Activated CD4-positive, alpha-beta T cell treated with anti-CD3 and anti-CD28 coated beads, Interleukin-10, Interleukin-2, amounts not matched to agents 100 ng/mL and 50 ng/mL, durations not matched to agents 16 hours and 8 hours (primary cell): ENCODE results near the gene IRF2BP2.
A peak's percentile ranks its signal among the peaks of the same experiment; 100 is the strongest.

Experiments used
- DNase-seq: peaks from one replicate; pipeline ENCODE4 v3.0.0-alpha.2; 2020

Gene IRF2BP2

DNA sequence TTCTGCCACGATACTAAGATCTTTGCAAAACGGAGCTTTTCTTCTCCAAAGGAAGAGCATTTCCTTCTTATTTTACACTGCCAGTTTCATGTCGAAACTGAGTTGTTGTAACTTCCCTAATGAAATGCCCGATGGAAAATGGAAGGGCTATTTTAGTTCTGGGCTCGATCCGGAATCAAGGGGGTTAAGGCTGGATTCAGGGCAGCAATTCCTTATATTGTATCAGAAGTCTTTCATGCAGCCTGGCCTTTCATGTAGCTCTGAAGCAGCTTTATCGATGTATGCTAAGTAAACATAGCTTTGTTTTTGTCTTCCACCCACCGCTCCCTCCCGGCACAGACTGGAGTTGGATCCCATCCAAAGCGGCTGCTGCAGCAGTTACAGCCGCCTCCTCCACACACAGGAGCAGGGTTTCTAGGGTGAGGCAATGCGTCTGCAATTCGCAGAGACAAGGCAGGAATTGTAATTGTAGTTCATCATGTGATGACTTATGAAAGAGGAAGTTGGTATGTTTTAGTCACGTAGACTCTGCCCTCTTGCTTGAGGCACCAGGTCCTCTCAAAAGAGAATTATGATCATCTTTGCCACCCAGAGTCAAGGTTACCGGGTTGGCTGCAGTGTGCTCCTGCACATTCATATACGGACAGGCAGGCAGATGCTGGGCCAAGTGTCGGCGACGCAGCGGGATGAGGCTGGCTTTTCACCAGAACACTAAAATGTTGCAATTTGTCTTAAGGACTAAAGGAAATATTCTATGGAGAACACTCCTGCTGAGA lies 2.6 kb upstream of the IRF2BP2 start:
- peak; percentile 91 for DNase-seq

DNA sequence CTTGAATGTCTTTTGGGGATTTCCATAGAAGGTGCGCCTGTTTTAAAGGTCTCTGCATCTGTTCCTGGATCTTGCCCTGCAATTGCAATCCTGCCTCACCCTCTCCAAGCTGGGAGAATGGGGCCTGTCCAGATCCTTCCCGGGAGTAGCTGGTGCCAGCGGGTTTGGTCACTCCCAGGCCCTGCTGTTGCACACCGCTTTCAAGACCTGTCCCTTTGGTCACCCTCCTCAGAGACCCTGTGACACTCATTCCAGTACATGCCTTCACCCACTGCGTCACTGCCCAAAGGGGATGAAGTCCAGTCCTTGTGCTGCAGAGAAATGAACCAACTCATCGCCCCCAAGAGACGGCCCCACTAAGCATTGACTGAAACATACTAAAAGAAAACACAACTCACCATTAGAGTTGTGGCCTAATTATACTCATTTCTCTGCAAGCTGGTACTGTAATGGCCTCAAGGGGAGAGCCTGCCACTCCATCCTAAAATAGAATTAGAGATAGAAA lies 1.9 kb upstream of the IRF2BP2 start:
- DNase-seq = no peak

DNA sequence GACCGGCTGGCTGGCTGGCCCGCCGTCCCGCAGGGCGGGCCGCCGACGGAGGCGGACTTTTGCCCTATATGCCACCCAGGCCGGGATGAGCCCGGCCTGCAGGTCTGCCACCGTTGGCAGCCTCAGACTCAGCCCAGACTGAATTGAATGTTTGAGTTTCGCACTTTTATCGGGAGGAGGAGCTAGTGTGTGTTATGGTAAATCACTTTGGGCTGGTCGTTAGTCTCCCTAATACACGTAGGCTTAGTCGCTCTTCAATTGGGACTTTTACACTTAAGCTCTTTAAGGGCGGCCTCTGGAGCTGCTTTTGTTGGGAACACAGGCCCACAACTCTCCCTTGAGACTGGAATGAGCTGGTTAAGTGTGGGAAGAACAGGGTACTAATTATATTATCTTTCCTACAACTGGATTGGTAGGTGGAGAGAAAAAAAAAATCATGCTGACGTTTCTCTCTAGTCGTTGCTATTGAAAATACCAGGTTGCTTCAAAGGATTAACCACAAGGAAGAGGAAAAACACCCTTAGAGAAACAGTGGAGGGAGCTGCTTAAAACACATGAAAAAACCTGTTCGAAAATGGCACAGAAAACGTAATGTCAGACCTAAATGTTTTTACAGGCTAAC lies 1.4 kb upstream of the IRF2BP2 start:
- peak; percentile 91 for DNase-seq

DNA sequence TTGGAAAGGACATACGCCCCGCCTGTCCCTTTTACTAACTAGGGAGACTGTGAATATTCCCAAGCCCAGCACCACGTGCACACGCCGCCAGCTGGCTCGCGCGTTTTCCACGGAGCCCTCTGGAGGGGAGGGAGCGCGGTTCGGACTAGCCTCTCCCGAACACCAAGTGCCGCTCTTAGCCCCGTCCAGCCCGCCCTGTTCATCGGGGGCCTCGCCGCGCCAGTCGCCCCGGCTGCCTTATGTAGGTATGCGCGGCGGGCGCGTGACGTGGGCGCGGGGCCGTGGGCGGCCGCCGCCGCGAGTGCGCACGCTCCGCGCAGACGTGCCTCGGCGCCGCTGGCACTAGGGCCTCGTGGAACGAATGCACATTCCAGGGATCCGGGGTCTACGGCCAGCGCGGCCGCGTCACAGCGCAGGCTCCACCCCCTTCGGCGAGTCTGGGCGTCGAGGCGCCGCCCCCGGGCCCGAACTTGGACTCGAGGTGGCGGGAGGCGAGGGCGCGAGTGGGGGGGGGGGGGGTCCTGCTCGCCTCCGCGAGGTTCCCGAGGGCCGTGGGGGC lies 767 bp upstream of the IRF2BP2 start:
- peak; percentile 97 for DNase-seq

DNA sequence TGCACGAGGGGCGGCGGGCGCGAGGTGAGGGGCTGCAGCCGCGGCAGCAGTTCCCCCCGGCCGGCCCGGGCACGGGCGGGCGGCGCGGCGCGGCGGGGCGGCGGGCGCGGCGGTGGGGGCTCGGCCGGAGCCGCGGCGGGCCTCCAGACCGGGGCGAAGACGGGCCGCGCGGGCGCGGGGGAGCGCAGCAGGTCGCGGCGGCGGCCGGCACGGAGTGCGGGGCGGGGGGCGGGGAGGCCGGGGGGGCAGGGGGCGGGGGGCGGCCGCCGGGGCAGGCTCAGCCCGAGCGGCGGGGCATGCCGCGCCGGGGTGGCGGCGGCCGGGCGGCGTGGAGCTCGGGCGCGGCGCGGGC lies 311 bp downstream of the IRF2BP2 start:
- DNase-seq = no peak

DNA sequence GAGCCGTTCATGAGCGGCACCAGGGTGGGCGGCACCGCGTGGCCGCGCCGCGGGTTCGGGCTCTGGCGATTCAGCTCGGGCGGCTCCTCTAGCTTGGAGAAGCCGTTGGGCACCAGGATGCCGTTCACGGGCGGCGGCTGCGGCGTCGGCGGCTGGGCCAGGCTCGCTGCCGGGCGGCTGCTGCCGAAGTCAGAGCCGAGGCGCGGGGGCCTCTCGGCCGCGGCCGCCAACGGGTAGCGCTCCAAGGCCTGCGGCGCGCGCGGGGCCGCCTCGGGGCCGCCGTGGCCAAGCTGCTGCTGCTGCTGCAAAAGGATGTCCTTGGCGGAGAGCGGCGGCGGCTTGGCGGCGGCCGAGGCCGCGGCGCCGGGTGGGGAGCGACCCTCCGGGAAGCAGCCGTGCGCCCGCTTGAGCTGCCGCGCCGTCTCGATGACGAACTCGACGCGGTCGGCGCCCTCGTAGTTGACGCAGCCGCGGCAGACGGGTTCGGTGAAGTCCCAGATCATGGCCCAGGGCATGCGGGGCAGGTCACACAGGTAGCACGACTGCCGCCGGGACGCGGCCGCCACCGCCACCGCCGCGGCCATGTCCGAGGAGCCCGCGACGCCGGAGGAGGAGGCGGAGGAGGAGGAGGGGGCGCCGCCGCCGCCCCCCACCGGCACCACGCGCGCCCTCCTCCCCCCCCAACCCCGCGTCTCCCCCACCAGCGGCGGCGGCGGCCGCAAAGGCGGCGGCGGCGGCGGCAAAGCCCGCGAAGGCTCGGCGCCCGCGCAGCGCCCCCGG lies 877 bp downstream of the IRF2BP2 start:
- peak; percentile 75 for DNase-seq

DNA sequence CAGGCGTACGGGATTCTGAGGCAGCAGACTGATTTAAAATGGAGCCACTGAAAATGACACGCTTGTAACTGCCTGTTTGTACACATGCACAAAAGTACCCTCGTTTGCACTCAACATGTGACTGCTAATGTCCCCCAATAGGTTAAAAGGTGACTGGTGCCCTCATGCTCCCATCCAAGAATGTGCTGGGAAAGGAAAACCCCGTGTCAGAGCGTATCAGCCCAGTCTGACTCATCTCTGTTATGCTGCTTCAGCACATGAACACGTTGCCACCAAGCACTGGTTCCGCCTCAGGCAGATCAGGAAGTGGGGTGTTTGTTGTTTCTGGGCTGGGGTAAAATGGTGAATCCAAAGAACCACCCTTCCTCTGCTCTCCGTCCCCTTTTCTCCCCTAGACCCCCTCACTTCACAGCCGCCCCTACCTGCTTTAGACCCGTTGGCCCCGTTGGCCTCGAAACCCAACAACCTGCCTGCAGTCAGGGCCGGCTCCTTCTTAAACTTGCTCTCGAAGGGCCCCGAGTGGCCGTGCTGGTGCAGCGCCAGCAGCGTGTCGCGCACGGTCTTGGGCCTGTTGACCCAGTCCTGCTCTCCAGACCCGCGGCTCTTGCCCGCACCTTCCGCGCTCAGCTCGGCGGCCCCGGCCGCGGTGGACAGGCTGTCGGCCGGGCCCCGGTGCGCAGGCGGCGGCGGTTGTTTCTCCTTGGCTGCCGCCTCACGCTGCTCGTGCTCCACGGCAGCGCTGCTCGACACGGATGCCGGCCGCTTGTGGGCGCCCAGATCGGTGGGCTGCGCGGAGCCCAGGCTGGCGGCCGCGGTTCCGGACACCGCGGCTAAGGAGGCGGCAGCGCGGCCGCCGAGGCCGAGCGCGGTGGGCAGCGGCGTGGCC lies 1.7 kb downstream of the IRF2BP2 start:
- peak; percentile 93 for DNase-seq

DNA sequence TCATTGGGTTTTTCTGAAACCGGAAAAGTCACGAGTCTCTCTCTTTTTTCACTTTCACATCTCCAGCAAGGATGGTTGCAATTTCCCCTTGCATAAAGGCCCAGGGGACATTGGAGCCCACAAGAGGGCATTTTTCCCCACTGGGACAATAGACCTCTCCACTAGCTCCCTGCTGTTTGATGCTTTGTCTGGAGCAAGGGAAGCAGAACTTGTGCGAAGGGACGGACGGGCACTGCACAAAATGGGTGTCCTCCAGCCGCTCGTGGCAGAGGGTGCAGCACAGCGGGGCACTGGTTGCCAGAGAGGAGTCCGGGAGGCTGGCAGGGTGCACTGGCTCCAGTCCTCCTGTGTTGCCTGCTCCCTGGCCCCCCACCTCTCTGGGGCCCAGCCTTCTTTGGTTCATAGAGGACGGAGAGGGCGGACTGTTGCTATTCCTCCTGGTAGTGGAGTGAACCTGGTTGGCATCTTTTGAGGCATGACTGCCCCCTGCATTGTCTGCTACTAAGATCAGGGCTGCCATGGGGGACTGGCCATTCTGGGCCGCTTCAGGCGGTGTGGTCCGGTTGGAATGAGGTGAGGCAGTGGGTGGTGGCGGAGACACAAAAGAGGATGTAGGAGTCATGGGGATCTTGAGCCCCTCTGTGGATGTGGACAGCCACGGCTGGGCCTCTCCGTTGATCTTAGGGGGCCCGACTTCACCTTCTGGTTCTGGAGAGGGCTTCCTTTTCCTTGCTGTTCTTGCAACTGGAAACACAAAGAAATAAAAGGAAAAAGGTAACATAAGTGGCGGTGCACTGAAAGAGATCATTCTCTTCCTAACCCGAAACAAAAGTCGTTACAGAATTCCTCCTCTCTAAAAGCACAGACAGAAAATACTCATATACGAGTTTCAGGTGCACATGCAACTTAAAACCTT lies 2.6 kb downstream of the IRF2BP2 start:
- DNase-seq = peak; percentile 48

DNA sequence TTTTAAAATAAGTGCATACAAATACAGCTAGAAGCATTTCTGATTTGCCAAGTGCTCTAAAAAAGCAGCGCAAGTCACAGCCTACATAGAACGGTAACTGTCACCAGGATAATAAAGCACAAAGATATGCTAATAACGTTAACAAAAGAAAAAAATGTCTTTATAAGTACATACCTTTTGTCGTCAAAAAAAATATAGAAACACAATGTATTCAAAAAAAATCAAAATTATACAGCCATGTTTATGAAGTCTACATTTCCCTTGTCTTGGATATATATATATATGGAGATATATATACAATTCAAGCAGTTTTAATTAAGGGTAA lies 3.2 kb downstream of the IRF2BP2 start:
- DNase-seq = no peak

DNA sequence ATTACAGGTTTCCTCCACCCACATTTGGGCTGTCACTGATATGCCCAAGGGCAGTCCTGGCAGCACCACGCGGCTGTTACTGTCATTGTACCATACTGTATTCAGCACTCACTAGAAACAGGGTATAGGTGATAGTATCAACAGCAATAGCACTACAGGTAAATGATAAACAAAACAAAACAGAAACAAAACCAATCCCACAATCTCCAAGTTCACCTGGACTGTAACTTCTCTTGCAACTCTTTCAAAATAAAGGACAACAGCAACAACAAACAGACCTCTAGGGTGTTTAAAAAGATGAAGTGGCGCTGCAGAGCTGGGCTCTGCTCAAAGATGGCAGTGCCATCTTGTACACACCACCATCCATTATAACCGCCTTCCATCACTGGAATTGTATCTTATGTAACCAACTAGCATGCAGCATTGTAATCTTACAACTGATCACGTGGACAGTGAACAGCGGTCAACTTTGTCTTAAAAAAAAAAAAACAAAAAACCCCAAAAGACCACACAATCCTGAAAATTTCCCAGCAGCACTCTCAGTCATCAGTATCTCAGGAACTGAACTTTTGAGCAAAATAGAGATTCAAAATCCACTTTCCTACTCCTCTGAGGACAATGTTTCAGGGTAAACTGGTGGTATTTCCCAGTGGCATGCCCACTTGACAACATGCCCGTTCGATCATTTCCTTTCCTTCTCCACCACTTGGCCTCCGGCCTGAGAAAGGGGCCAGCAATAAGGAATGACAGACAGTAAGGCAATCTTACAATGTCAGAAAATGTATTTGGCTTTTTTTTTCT lies 3.8 kb downstream of the IRF2BP2 start:
- DNase-seq = peak; percentile 72

DNA sequence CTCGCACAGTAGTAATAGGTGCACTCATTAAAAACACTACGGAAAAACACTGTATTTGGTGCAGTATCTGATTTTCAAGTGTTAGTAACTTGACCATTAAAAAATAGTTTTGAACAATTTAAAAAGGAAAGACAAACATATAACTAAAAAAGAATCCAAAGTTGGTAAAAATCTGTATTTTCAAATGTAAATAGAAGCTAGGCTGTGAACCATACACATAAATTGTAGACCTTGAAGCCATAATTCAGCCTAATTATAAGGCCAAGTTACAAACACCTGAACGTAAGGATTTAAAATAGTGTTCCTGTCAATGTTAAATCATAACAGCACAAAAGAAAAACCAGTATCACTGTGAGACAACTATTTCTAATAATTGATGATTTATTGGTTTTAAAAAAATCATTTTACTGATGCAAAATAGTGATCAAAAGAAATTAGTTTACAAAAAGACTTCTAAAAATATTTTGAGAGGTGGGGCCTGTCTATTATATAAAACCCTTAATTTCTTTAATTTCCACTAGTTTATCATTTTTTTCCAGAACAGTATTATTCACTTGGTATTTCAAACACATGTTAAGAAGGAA lies 4.5 kb downstream of the IRF2BP2 start:
- DNase-seq = no peak

DNA sequence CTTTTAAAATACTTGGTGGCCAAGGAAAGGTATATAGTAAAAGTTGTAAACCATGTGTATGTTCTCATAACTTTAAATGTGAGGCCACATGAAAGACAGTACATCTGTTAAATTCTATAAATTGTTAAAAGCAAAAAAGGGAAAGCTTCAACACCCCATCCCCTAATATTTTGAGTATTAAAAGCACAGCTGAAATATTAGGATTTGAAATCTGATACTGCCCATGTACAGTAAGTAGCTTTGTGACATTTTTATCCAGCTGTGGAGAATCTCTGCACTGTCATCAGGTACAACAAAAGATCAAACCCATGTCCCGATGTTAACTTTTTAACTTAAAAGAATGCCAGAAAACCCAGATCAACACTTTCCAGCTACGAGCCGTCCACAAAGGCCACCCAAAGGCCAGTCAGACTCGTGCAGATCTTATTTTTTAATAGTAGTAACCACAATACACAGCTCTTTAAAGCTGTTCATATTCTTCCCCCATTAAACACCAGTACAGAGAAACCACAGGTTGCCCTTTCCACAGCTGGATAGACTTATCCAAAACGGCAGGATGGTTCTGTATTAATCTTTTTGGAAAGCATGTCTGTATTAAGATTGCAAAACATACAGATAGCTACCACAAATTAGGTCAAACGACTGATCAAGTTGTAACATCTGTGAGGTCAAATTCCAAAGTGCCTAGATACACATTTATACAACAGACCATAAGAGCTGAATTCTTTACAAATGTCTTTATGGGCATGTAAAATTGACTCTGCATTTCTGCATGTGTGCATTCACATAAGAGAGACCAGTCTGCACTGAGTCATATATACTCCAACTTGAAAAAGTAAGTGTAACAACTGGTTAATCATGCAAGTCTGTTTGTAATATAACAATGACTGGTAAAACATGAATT lies 5.2 kb downstream of the IRF2BP2 start:
- peak; percentile 50 for DNase-seq

DNA sequence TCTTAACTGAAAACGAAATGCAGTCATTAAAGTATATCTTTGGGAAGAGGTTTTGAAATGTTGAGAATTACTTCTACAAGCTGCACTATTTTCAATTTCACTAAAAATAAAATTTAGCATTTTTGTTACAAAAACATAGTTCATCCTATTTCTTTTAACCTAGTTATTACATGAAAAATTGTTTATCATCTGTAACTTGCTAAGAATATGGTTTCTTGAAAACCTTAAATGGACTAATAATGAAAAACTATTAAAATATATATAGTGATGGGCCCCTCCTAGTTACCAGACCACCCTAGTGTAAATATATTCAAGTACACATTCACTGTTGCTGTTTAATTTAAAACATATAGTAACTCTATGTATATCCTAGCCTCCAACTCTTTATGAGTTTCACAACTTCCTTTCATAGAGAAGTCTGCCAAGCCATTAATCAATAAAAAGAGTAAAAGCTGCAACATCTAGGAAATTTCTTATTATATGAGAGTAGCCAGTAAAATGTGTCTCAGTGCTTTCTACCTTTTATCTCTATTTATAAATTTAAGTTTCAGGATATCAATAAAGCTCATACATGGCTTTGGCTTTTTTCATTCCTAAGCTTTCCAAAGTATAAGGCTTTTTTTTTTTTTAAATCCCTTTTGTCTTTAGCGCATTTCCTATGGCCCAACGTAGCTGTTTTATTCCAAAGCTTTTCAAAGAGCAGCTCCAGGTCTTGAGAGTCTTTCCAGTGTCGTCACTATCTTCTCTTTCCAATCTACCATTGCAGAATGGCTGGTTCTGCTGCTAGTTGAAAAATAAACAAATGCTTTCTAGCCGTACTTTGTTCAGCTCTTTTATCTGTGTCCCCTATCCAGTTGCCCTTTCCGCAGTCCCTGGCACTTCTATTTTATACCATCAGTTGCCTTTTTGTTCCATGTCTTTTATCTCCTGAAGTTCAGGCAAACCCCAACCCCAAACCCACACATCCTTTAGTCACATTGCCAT lies 6.5 kb downstream of the IRF2BP2 start:
- peak; percentile 19 for DNase-seq

DNA sequence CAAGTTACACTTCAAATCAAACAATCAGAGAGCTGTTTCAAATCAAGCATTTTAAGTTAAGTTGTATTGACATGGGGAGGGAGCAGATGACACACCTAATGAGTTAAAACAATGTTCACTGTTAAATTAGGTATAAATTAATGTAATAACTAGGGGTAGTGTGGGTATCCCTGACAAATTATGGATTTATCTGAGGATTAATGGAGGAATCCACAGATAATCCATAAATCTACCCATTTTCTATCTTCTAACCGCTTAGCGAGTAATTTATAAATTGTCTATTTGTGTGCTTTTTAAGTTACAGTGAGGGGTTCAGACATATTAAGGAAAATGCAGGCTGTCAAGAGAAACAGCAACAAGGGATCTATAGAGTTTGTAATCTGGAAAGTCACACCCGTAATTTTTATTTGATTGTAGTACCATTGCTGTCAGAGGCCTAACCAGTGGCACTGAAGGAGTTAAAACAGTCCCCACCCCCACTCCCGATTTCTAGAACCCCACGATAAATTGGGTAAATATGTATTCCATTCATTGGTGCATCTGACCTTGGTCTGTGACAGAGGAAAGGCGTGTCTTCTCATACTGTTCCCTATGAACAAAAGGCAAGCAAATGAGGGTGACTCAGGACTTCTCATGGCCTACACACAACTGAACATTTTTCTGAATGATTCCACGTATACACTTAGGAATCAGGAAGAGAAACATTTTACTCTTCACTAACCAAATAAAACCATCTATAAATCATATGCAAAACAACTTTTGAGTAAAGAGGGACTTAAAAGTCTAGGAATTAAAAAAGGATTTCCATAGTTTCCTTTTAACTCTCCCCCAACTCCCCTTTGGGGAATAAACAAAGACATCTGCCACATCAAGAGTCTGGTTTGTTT lies 7.4 kb downstream of the IRF2BP2 start:
- DNase-seq = peak; percentile 71

DNA sequence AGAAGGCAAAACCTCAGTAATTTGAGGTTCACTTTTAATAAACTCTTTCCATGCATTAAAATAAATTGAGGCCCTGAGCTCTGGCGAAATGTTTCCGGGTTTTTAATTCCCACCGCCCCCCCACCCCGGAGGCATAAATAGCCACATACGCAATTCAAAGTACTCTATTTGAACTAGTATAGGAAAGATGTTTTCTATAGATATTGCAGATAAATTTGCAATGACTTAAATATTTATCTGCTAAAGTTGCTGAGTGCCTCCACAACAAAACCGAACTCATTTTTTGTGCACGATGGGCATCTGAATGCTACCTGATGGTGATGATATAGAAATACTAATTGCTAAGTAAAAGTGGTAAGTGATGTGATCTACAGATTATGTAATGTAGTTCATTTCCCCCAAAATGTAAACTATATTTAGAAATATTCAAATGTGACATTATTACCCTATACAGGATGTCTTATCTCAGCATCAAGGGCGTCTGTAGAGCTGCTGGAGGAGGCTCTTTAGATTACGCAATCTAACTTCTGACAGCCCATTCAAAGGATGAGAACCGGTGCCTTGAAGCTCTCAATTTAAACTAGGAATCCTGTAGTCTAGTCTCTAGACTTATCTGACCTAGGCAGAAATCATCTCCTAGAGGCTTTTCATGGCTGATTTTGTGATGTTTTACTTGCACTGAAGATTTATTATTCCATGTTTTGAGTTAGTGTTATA lies 8.5 kb downstream of the IRF2BP2 start:
- peak; percentile 77 for DNase-seq
